Astrocyte (in vitro differentiated cells and primary cell): Measurements from ENCODE around the gene ANK3.

Experiments
- CTCF ChIP-seq: IDR thresholded peaks from 2 replicates; pipeline ENCODE4 v1.5.1; 2011; ENCODE audit warnings: low read depth, mild to moderate bottlenecking, inconsistent platforms, low read length, moderate library complexity; ENCODE audit not compliant: insufficient read depth
- EZH2 ChIP-seq: IDR thresholded peaks from 2 replicates; pipeline ENCODE4 v1.6.1; 2012; ENCODE audit warnings: mild to moderate bottlenecking, low read length, inconsistent platforms; ENCODE audit not compliant: insufficient read depth

GRCh38 chr10:60374836-60375235, 14.8 kb downstream of the ANK3 start:
- TF ChIP-seq EZH2 (no peak), CTCF (no peak)
